HG03571 (cell line): ENCODE results near the gene CXorf65.

ENCODE experiments used
- ATAC-seq: cut with Tn5 transposase; IDR thresholded peaks from one replicate; pipeline ENCODE4 v1.9.1; 2021; ENCODE audit not compliant: unreplicated experiment

The CXorf65 gene

GRCh38 chrX:71106427-71106826 lies at the start of gene CXorf65:
TSS of gene CXorf65 (minus strand) at chrX:71106740. CDS start at chrX:71106556, 184 bp downstream.
- no peak for ATAC-seq

- ATAC-seq, result no peak
Measured at GRCh38 chrX:71154641-71155040, 48.1 kb upstream of the CXorf65 start.

GRCh38 chrX:71154196-71154595 lies 47.7 kb upstream of the CXorf65 start:
- ATAC-seq, result no peak

- no peak for ATAC-seq
Measured at GRCh38 chrX:71151366-71151765, 44.8 kb upstream of the CXorf65 start.

- no peak for ATAC-seq
Measured at GRCh38 chrX:71148278-71148663, 41.7 kb upstream of the CXorf65 start.

GRCh38 chrX:71147496-71148277 lies 41.1 kb upstream of the CXorf65 start:
- no peak for ATAC-seq

- ATAC-seq, result no peak
Measured at GRCh38 chrX:71144651-71145050, 38.1 kb upstream of the CXorf65 start, which contains the start of gene NLGN3. TSS of gene NLGN3 (plus strand) at chrX:71144841. CDS start at chrX:71147750, 2,909 bp downstream.

GRCh38 chrX:71143508-71143907 lies 37.0 kb upstream of the CXorf65 start:
- no peak for ATAC-seq

GRCh38 chrX:71140440-71140839 lies 33.9 kb upstream of the CXorf65 start:
- no peak for ATAC-seq

GRCh38 chrX:71131510-71131909 lies 25.0 kb upstream of the CXorf65 start:
- no peak for ATAC-seq

- ATAC-seq, result peak; percentile 61
Measured at GRCh38 chrX:71128915-71129765, 22.6 kb upstream of the CXorf65 start.

- no peak for ATAC-seq
Measured at GRCh38 chrX:71128166-71128833, 21.8 kb upstream of the CXorf65 start.

- no peak for ATAC-seq
Measured at GRCh38 chrX:71118985-71119535, 12.5 kb upstream of the CXorf65 start.

GRCh38 chrX:71118032-71118984 lies 11.8 kb upstream of the CXorf65 start, which contains the start of gene MED12:
TSS of gene MED12 (plus strand) at chrX:71118596. CDS start at chrX:71118755, 159 bp downstream.
- ATAC-seq, result peak; percentile 98

GRCh38 chrX:71117358-71117757 lies 10.8 kb upstream of the CXorf65 start:
- no peak for ATAC-seq

GRCh38 chrX:71111921-71112431 lies 5.4 kb upstream of the CXorf65 start:
- peak; percentile 24 for ATAC-seq

GRCh38 chrX:71111141-71111843 lies 4.8 kb upstream of the CXorf65 start, which contains the start of gene IL2RG:
TSS of gene IL2RG (minus strand) at chrX:71111577. CDS start at chrX:71111539, 38 bp downstream.
- peak; percentile 94 for ATAC-seq

GRCh38 chrX:71109051-71109450 lies 2.5 kb upstream of the CXorf65 start:
- ATAC-seq, result no peak
